HL-60 (cell line): Measurements from ENCODE around the gene CHRD.

Experiments used
- CTCF ChIP-seq: IDR thresholded peaks from one replicate; pipeline ENCODE4 v1.5.1; 2011; ENCODE audit warnings: low read length, control low read depth, inconsistent platforms; ENCODE audit not compliant: insufficient read depth
- POLR2AphosphoS5 ChIP-seq: IDR thresholded peaks from 2 replicates; pipeline ENCODE4 v1.6.1; 2012; ENCODE audit warnings: low read depth

- no peak; the same call in 1 of the 2 replicates for TF ChIP-seq POLR2AphosphoS5
- TF ChIP-seq CTCF = no peak
Measured at GRCh38 chr3:184332370-184333090, 47.3 kb upstream of the CHRD start.
